ENCODE results near the gene ARF1.

ARF1 gene

DNA sequence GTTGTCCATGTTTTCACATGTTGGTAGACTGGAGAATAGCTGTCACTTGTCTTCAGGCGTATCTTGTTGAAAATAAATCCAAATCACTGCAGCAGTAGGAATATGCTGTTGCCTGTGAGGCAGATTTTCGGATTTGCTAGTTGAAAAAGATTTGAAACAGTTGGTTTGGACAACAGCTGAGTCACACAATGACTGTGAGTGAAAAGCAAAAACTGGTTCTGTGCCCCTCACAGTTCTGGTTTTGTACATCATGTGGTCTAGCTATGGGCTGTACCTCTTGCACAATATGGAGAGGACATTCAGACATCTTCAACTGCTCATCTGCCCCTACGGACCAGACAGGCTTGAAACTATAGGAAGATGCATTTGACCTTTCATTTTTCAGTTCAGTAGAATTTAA lies 1.8 kb downstream of the ARF1 start:
- TF ChIP-seq, protein P1, sequence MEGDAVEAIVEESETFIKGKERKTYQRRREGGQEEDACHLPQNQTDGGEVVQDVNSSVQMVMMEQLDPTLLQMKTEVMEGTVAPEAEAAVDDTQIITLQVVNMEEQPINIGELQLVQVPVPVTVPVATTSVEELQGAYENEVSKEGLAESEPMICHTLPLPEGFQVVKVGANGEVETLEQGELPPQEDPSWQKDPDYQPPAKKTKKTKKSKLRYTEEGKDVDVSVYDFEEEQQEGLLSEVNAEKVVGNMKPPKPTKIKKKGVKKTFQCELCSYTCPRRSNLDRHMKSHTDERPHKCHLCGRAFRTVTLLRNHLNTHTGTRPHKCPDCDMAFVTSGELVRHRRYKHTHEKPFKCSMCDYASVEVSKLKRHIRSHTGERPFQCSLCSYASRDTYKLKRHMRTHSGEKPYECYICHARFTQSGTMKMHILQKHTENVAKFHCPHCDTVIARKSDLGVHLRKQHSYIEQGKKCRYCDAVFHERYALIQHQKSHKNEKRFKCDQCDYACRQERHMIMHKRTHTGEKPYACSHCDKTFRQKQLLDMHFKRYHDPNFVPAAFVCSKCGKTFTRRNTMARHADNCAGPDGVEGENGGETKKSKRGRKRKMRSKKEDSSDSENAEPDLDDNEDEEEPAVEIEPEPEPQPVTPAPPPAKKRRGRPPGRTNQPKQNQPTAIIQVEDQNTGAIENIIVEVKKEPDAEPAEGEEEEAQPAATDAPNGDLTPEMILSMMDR (conservative IDR thresholded peaks at IDR 0.05; ENCODE audit: low read length): no peak
- peak overlapping the region; percentile 99 for H3K4me3 ChIP-seq (ENCODE audit: low read length)
- peak; percentile 83 for DNase-seq (ENCODE audit: low read depth)

DNA sequence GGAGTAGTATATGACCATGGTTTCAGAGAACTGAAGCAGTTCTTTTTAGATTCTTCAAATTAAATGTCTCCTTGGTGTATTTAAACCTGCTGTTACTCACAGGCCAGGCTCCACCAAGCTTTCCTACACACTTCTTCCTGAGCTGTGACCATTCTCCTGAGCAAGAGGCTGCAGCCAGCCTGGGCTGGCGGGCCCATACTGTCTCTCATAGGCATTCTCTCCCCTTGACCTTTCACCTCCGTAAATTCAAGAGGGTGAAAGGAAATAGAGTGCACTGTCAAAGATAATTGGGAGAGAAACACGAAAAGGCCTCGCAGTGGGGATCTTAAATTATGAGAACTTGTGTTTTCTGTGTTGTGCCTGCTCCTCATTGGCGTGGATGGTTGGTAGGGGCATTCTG lies 2.3 kb downstream of the ARF1 start:
- peak overlapping the region; percentile 99 for H3K4me3 ChIP-seq (ENCODE audit: low read length)
- DNase-seq (ENCODE audit: low read depth): no peak
- TF ChIP-seq, protein P1 (conservative IDR thresholded peaks at IDR 0.05; ENCODE audit: low read length): no peak

DNA sequence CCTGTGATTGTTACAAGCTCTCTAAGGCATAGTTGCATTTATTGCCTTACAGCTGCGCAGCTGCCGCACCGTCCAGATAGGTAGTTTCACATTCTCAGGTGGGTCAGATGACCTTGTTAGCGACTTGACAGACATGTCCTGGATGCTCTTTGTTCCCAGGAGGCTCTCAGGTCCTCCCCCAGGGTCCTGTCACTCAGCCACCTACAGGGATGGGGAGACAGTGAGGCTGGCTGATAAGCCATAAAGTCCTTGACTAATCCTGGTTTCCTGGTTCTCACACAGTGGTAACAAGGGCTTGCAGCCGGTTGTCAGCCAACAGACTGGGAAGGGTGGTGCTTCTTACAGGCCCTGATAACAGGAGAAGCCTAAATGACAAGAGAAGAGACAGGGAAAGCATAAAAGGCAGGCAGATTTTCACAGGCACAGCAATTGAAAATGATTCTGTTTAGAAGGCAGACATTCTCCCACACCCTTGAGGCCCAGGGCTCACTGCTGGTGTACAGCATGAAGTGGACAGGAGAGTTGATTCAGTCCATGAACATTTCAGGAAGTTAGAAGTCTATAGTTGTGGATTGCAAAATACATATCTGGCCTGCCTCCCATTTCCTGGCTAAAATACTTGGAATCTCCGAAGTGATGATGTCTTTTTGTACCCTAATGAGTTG lies 2.9 kb downstream of the ARF1 start:
- H3K4me3 ChIP-seq (ENCODE audit: low read length): peak overlapping the region; percentile 99
- peak; percentile 88 for DNase-seq (ENCODE audit: low read depth)
- TF ChIP-seq, protein P1 (conservative IDR thresholded peaks at IDR 0.05; ENCODE audit: low read length): no peak

DNA sequence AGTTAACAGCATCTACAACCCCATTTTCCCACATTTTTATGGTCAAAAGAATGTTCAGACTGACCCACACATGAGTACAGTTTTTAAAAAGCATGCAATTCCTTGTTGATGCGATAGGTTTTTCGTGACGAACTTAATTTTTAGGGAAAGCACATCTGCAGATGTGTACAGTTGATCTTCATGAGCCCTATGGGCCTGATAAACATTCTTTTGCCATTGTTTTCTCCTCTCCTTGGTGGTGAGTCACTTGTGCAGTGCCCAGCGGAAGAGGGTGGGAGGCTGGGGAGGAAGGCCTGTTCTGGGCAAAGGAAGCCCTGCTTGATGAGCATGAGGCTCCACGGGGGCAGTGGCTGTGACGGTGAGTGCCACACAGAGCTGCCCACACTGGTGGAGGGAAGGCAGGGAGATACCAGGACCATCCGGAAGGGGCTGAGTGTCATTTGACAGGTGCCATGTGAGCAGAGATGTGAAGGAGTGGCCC lies 5.3 kb downstream of the ARF1 start:
- peak overlapping the region; percentile 50 for H3K4me3 ChIP-seq (ENCODE audit: low read length)
- peak; percentile 91 for DNase-seq (ENCODE audit: low read depth)
- TF ChIP-seq, protein P1 (conservative IDR thresholded peaks at IDR 0.05; ENCODE audit: low read length): peak; percentile 26

DNA sequence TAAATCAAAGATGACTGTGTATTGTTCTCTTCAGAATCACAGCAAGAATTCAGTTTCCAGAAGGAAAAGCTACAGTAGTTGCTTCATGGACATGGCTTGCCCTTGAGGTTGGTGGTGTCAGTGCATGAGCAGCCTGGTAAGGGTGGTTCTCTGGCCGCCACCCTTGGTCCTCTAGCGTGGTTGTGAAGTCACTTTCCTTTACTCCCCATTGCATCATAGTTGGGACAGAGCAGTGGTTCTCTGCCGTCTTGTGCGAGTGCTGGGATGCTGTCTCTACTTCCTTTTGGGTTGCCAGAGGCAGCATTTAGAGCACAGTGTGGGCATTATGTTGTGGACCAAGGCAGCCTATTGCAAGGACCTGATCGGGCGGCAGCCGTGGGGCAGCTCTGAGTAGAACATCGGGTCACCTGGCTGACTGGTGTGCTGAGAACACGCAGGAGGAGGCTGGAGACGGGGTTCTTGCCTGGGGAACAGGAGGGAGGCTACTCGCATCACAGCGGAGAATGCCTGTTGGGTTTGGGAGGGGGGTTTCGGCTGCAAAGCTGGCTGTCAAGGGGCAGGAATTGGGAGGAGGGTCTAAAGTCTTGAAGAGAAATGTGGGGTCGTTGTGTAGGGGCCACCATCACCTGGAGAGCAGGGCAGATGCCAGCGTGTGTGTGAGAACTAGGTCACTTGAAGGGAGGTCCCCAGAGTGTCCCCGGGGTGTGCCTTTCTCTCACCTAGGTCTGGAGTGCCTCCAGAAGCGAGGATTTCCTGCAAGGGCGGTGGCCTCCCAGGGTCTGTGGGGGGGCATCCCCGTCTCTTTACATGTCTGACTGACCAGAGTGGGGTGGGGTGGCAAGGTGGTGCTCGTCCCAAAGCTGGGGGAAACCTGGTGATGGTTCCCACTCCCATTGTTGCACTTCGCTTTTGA lies 6.3 kb downstream of the ARF1 start:
- peak; percentile 61 for DNase-seq (ENCODE audit: low read depth)
- TF ChIP-seq, protein P1 (conservative IDR thresholded peaks at IDR 0.05; ENCODE audit: low read length): no peak
- no peak overlapping the region for H3K4me3 ChIP-seq (ENCODE audit: low read length)

DNA sequence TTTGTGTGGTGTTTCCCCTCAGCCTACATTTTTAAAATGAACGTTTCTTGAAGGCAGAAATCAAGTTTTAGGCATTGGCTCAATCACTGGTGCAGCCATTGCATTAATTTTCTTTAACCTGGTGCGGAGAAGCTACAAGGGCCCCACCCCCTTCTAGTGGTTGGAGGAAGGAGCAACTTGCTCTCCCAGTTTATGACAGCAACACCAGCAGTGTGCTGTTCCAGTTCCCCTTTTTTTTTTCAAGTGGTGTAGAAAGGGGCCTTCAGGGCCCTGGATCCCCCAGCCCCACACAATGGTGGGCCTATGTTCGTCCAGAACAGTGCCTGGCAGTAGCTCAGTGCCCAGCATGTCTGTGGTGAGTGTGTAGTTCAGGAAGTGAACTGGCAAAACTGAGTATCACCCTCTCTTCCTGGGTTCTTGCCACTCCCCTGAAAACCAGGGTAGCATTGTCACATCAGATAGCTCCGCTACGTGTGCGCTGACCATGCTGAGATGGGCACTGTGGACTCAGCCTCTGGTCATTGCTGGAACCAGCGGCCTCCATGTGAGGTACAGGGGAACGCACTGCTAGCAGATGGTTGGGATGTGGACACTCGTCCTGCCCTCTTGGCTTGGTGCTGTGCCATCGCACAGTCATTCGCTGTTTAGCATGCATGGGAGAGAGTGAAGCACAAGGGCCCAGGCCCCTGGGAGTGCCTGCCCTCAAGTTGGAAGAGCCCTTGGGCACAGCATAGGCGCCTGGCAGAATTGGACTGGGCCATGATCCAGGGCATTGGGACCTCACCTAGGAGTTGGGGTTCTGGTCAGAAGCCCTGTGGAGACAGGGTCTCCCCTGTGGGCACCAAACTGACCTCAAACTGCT lies 7.2 kb downstream of the ARF1 start:
- no peak overlapping the region for H3K4me3 ChIP-seq (ENCODE audit: low read length)
- DNase-seq (ENCODE audit: low read depth): no peak
- TF ChIP-seq, protein P1 (conservative IDR thresholded peaks at IDR 0.05; ENCODE audit: low read length): no peak
